CD4-positive, alpha-beta T cell (primary cell): Measurements from ENCODE around the gene MYL12B. TPM values are rescaled to one million over a fixed set of nuclear protein-coding genes. Genes with fewer than 3 reads are reported as not detected.

ENCODE experiments used
- ATAC-seq: fragments of 200-7000 bp; cut with Tn5 transposase; one replicate; pipeline ENCODE4 v1.10.0; 2022; ENCODE audit warnings: mild to moderate bottlenecking; ENCODE audit not compliant: poor library complexity
- CTCF ChIA-PET: fragments of 350-600 bp; sonication (Branson Sonifier 250); formaldehyde crosslinking; loops from one replicate; lab custom pipeline; 2021; ENCODE audit warnings: antibody characterized with exemption, inconsistent platforms; lab: Charles Lee
- POLR2A ChIA-PET: fragments of 350-600 bp; sonication (Branson Sonifier 250); formaldehyde crosslinking; loops from one replicate; lab custom pipeline; 2021; ENCODE audit warnings: antibody characterized with exemption, inconsistent platforms; lab: Charles Lee
- DNase-seq, 14 experiments: peaks; one replicate each; pipeline ENCODE4 v3.0.0-alpha.2; 2013 to 2020; ENCODE audit warnings: mixed read lengths in 2 of 14
- H3K27ac ChIP-seq, 2 donors: one replicate each; pipeline versions ENCODE4 v1.5.1 to v1.7.0; 2013; ENCODE audit warnings: low read length in 2 of 2, low read depth in 1 of 2, mild to moderate bottlenecking in 1 of 2
- H3K27me3 ChIP-seq, 2 experiments: 1 replicate in 1 of 2; 2 replicates in 1 of 2; pipeline versions ENCODE4 v1.6.1 to v1.7.0; 2013; ENCODE audit warnings: low read length in 2 of 2, control low read depth in 1 of 2, mild to moderate bottlenecking in 1 of 2, moderate library complexity in 1 of 2; ENCODE audit not compliant: insufficient read depth in 2 of 2, control insufficient read depth in 1 of 2
- H3K36me3 ChIP-seq: one replicate; pipeline ENCODE4 v1.6.1; 2013; ENCODE audit warnings: low read length, control low read depth; ENCODE audit not compliant: insufficient read depth
- H3K4me1 ChIP-seq: one replicate; pipeline ENCODE4 v1.6.1; 2013; ENCODE audit warnings: low read length, control low read depth; ENCODE audit not compliant: insufficient read depth
- H3K4me3 ChIP-seq: one replicate; pipeline ENCODE4 v1.5.1; 2013; ENCODE audit warnings: mild to moderate bottlenecking, low read length, moderate library complexity
- H3K9me3 ChIP-seq, 2 experiments: 1 replicate in 1 of 2; 2 replicates in 1 of 2; pipeline versions ENCODE4 v1.6.1 to v1.7.0; 2013; ENCODE audit warnings: low read length in 2 of 2, mild to moderate bottlenecking in 2 of 2, control low read depth in 1 of 2, moderate library complexity in 1 of 2; ENCODE audit not compliant: control insufficient read depth in 1 of 2, insufficient read depth in 1 of 2
- H3K27ac Mint-ChIP-seq: one replicate; pipeline ENCODE4 v1.8.0; 2020; ENCODE audit warnings: mixed read lengths
- H3K27me3 Mint-ChIP-seq: one replicate; pipeline ENCODE4 v1.8.0; 2021; ENCODE audit warnings: mixed read lengths
- H3K36me3 Mint-ChIP-seq: one replicate; pipeline ENCODE4 v1.8.0; 2021; ENCODE audit warnings: low read depth, mixed read lengths
- H3K4me1 Mint-ChIP-seq: one replicate; pipeline ENCODE4 v1.8.0; 2021; ENCODE audit warnings: low read depth, mixed read lengths
- H3K4me3 Mint-ChIP-seq: one replicate; pipeline ENCODE4 v1.8.0; 2020; ENCODE audit warnings: mild to moderate bottlenecking, mixed read lengths
- H3K9me3 Mint-ChIP-seq: one replicate; pipeline ENCODE4 v1.8.0; 2020; ENCODE audit warnings: mixed read lengths
- CTCF ChIP-seq: fragments of 200-600 bp; IDR thresholded peaks from one replicate; pipeline ENCODE4 v1.8.0; 2022; ENCODE audit warnings: antibody characterized with exemption, mild to moderate bottlenecking
- intact Hi-C, 2 experiments: fragments of 100-400 bp; cut with DNase I in 1 of 2; cut with micrococcal nuclease in 1 of 2; formaldehyde crosslinking; loops; one replicate each; pipeline versions ENCODE4 v1.15.1 to v1.9.0; 2023 to 2025; cut with DNase I, micrococcal nuclease
- polyA plus RNA-seq, 2 donors: library from polyadenylated mRNA; unstranded; fragments of 120-200 nt; gene quantifications; one replicate each; pipeline ENCODE4 v1.2.1, GENCODE V29; 2013
- total RNA-seq, 174 experiments: library from RNA in 2 of 174; stranded (reverse) in 2 of 174; gene quantifications; one replicate each; pipeline ENCODE4 v1.2.3 and lab custom pipeline; 2021 to 2026

MYL12B gene
- total RNA-seq (100 to 1,000 TPM; 128 to 133 TPM), total RNA-seq (lab: John Stamatoyannopoulos, UW) (147 to 481 (median 251) reads per million in 172 experiments)
- polyA plus RNA-seq (2013, experiment 1 of 2), result 374 TPM
- 336 TPM for polyA plus RNA-seq (2013, experiment 2 of 2)

- no peaks in the 10 kb centered on the region for H3K9me3 ChIP-seq
- peaks cover 21% of the 10 kb centered on the region for H3K36me3 ChIP-seq
- H3K27me3 ChIP-seq, result no peaks in the 10 kb centered on the region
- no peak for TF ChIP-seq CTCF
- ChIA-PET POLR2A (interaction anchor here (0.5 to 3.6 kb wide), 24 partner anchors 12 to 1976 kb away, joined by 3 to 286 read pairs (median 5); partner anchors contain the start of gene MYL12A), CTCF (interaction anchor here (1.0 to 2.0 kb wide), 7 partner anchors 9 to 405 kb away, joined by 3 to 7 read pairs (median 5); partner anchors contain the start of gene MYL12A)
- intact Hi-C loops, result loop anchor here (1.0 to 5.0 kb wide), 4 partner anchors 14 to 341 kb away; partner anchors contain the start of genes MYL12A (in 2 of the 2) and TGIF1 (in 1 of the 2)
- H3K9me3 Mint-ChIP-seq, result no peaks in the 10 kb centered on the region
- H3K4me3 ChIP-seq, result peak within 1 kb of the TSS; percentile 68
- H3K27me3 Mint-ChIP-seq, result no peaks in the 10 kb centered on the region
- peaks cover 43% of the 10 kb centered on the region for H3K4me1 ChIP-seq
- DNase-seq (peak; percentile 63 to 92 (median 75)), ATAC-seq (peak; percentile 71)
- peak within 1 kb of the TSS; percentile 95 to 98 for H3K27ac ChIP-seq
- H3K27ac Mint-ChIP-seq, result peak within 1 kb of the TSS; percentile 100
- peaks cover 54% of the 10 kb centered on the region for H3K36me3 Mint-ChIP-seq
- H3K4me3 Mint-ChIP-seq, result peak within 1 kb of the TSS; percentile 100
- peaks cover 85% of the 10 kb centered on the region for H3K4me1 Mint-ChIP-seq
These were observed at the start of gene MYL12B for GRCh38 chr18:3261373-3262233. TSS of gene MYL12B (plus strand) at chr18:3262133. CDS start at chr18:3272899, 10,766 bp downstream.

GRCh38 chr18:3212657-3213056 is 49.3 kb upstream of the MYL12B start:
- DNase-seq, result no peak
- TF ChIP-seq CTCF, result no peak
- H3K27ac Mint-ChIP-seq, result peak overlapping the region; percentile 62
- intact Hi-C loops, result no loop called here
- Histone ChIP-seq H3K4me1 (peaks cover 3% of the 10 kb centered on the region), H3K27ac (no peak overlapping the region), H3K9me3 (no peaks in the 10 kb centered on the region), H3K4me3 (no peak overlapping the region), H3K27me3 (no peaks in the 10 kb centered on the region), H3K36me3 (no peaks in the 10 kb centered on the region)
- ChIA-PET CTCF (no interaction called here), POLR2A (interaction anchor here (0.7 to 1.7 kb wide), 2 partner anchors 33 to 37 kb away, joined by 4 to 5 read pairs; no protein-coding TSS in a partner anchor)
- H3K4me3 Mint-ChIP-seq, result no peak overlapping the region
- peaks cover 13% of the 10 kb centered on the region for H3K4me1 Mint-ChIP-seq
- no peaks in the 10 kb centered on the region for H3K36me3 Mint-ChIP-seq
- H3K9me3 Mint-ChIP-seq, result no peaks in the 10 kb centered on the region
- no peaks in the 10 kb centered on the region for H3K27me3 Mint-ChIP-seq
- no peak for ATAC-seq

GRCh38 chr18:3213300-3214059 is 48.5 kb upstream of the MYL12B start:
- no peaks in the 10 kb centered on the region for H3K36me3 Mint-ChIP-seq
- ChIA-PET POLR2A (interaction anchor here (0.7 to 1.7 kb wide), 2 partner anchors 33 to 36 kb away, joined by 4 to 5 read pairs; no protein-coding TSS in a partner anchor), CTCF (no interaction called here)
- H3K9me3 ChIP-seq, result no peaks in the 10 kb centered on the region
- H3K4me1 Mint-ChIP-seq, result peaks cover 13% of the 10 kb centered on the region
- no peaks in the 10 kb centered on the region for H3K27me3 ChIP-seq
- no peaks in the 10 kb centered on the region for H3K36me3 ChIP-seq
- peak in 4 of 14 experiments; percentile 8 to 54 (median 47) for DNase-seq
- no peak overlapping the region for H3K4me3 ChIP-seq
- H3K4me1 ChIP-seq, result peaks cover 3% of the 10 kb centered on the region
- no peak overlapping the region for H3K27ac ChIP-seq
- no peaks in the 10 kb centered on the region for H3K9me3 Mint-ChIP-seq
- peak overlapping the region; percentile 62 for H3K27ac Mint-ChIP-seq
- H3K4me3 Mint-ChIP-seq, result no peak overlapping the region
- H3K27me3 Mint-ChIP-seq, result no peaks in the 10 kb centered on the region
- TF ChIP-seq CTCF, result no peak
- ATAC-seq, result peak; percentile 98
- intact Hi-C loops, result no loop called here
